ENCODE data around the gene NFE2L1. TPM values are rescaled to one million over a fixed set of nuclear protein-coding genes. Genes with fewer than 3 reads are reported as not detected.
A peak's percentile ranks its signal among the peaks of the same experiment; 100 is the strongest.

NFE2L1 gene
- total RNA-seq, 1 donor from 2014 or later, result 93.4 TPM

- peak overlapping the region; percentile 94 to 99 (median 99) for H3K4me3 ChIP-seq (ENCODE audit: low read length in 3 of 3)
- H3K27ac ChIP-seq (ENCODE audit: low read depth, low read length), result peak overlapping the region; percentile 99
- H3K9me3 ChIP-seq (ENCODE audit: control insufficient read depth in 3 of 3, low read length in 3 of 3), result no peaks in the 10 kb centered on the region
- H3K36me3 ChIP-seq (ENCODE audit: control insufficient read depth in 3 of 3, insufficient read depth in 3 of 3, low read length in 3 of 3), result peaks cover 47 to 67% (median 64%) of the 10 kb centered on the region in 3 donors
- no peaks in the 10 kb centered on the region for H3K27me3 ChIP-seq (ENCODE audit: control insufficient read depth in 3 of 3, insufficient read depth in 3 of 3, low read length in 3 of 3)
- peaks cover 86 to 92% (median 88%) of the 10 kb centered on the region in 3 donors for H3K4me1 ChIP-seq (ENCODE audit: control insufficient read depth in 3 of 3, insufficient read depth in 3 of 3, low read length in 3 of 3)
- peak overlapping the region; percentile 85 to 100 (median 95) for H3K9ac ChIP-seq (ENCODE audit: low read depth in 1 of 3, low read length in 3 of 3)
Measured at GRCh38 chr17:48054238-48055185, 6.4 kb downstream of the NFE2L1 start.

DNA sequence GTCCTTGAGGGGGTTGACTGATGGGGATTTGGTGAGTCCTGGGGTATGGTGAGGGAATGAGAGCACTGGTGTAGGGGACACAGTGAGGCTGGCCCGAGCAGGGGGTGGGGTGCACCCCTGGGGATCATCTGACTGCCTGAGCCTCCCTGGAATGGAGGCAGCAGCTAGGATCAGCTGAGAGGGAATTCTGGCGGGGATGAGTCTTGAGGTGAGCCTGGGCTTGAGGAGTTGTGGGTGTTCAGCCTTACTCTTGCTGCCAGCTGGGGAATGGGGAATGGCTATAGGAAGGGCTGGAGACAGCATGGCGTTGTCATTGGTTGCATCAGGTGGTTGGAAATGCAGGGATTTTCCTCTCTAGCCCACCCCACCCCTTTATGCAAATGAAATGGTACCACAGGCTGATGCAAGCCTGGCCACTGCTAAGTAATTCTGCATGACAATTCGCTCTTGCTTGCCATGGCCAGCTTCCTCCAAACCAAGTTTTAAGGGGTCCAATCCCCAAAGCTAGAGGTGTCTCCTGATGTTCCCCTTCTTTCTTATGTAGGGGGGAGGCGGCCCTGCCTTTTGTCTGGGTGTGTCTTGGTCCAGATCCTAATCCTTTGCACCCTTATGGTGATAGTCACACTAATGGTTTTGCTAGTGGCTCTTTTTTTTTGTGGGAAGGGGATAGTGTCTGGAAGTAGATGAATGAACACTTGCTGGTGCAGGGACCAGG, 7.5 kb downstream of the NFE2L1 start:
- no peaks in the 10 kb centered on the region for H3K27me3 ChIP-seq (ENCODE audit: control insufficient read depth in 3 of 3, insufficient read depth in 3 of 3, low read length in 3 of 3)
- H3K9me3 ChIP-seq (ENCODE audit: control insufficient read depth in 3 of 3, low read length in 3 of 3), result no peaks in the 10 kb centered on the region
- H3K36me3 ChIP-seq (ENCODE audit: control insufficient read depth in 3 of 3, insufficient read depth in 3 of 3, low read length in 3 of 3), result peaks cover 56 to 76% (median 74%) of the 10 kb centered on the region in 3 donors
- H3K9ac ChIP-seq (ENCODE audit: low read depth in 1 of 3, low read length in 3 of 3), result peak overlapping the region; percentile 43 to 82 (median 73)
- H3K4me3 ChIP-seq (ENCODE audit: low read length in 3 of 3), result peak overlapping the region; percentile 41 to 99 (median 68)
- H3K4me1 ChIP-seq (ENCODE audit: control insufficient read depth in 3 of 3, insufficient read depth in 3 of 3, low read length in 3 of 3), result peaks cover 87 to 98% (median 93%) of the 10 kb centered on the region in 3 donors
- H3K27ac ChIP-seq (ENCODE audit: low read depth, low read length), result peak overlapping the region; percentile 76

DNA sequence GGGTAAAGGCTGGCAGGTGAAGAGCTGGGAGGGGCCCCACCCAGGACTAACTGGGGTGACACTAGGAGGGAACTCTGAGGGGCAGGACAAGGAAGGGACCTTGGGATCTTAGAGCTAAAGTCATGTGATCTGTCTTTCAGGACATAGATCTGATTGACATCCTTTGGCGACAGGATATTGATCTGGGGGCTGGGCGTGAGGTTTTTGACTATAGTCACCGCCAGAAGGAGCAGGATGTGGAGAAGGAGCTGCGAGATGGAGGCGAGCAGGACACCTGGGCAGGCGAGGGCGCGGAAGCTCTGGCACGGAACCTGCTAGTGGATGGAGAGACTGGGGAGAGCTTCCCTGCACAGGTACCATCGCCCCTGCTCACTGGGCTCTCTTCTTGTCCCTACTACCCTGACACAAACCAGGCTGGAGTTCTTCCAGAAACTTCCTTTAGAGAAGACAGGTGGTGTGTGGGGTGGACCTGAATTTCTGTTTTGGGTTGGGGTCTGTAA, 8.1 kb downstream of the NFE2L1 start:
- Histone ChIP-seq H3K4me3 (ENCODE audit: low read length in 3 of 3) (peak overlapping the region in 1 of 3 donors; percentile 27), H3K9ac (ENCODE audit: low read depth in 1 of 3, low read length in 3 of 3) (peak overlapping the region in 2 of 3 donors; percentile 8 to 82), H3K4me1 (ENCODE audit: control insufficient read depth in 3 of 3, insufficient read depth in 3 of 3, low read length in 3 of 3) (peaks cover 83 to 96% (median 89%) of the 10 kb centered on the region in 3 donors), H3K9me3 (ENCODE audit: control insufficient read depth in 3 of 3, low read length in 3 of 3) (no peaks in the 10 kb centered on the region), H3K27me3 (ENCODE audit: control insufficient read depth in 3 of 3, insufficient read depth in 3 of 3, low read length in 3 of 3) (no peaks in the 10 kb centered on the region), H3K27ac (ENCODE audit: low read depth, low read length) (peak overlapping the region; percentile 76), H3K36me3 (ENCODE audit: control insufficient read depth in 3 of 3, insufficient read depth in 3 of 3, low read length in 3 of 3) (peaks cover 53 to 73% (median 72%) of the 10 kb centered on the region in 3 donors)

DNA sequence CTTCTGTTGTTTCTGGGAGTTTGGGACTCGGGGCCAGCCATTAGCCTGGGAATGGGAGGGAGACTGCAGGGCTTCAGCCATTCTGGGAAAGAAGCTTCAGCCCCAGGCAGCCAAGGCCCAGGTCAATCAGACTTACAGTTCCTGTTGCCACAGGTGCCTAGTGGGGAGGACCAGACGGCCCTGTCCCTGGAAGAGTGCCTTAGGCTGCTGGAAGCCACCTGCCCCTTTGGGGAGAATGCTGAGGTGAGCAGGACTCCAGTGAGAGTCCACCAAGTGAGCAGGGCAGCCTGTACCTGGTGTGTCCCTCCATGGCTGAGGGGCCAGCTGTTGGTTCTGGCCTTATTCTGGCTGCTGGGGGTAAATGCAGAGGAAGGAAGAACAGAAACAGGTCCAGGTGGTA, 8.7 kb downstream of the NFE2L1 start:
- peaks cover 77 to 96% (median 89%) of the 10 kb centered on the region in 3 donors for H3K4me1 ChIP-seq (ENCODE audit: control insufficient read depth in 3 of 3, insufficient read depth in 3 of 3, low read length in 3 of 3)
- H3K36me3 ChIP-seq (ENCODE audit: control insufficient read depth in 3 of 3, insufficient read depth in 3 of 3, low read length in 3 of 3), result peaks cover 54 to 75% (median 74%) of the 10 kb centered on the region in 3 donors
- H3K9me3 ChIP-seq (ENCODE audit: control insufficient read depth in 3 of 3, low read length in 3 of 3), result no peaks in the 10 kb centered on the region
- H3K9ac ChIP-seq (ENCODE audit: low read depth in 1 of 3, low read length in 3 of 3), result peak overlapping the region in 2 of 3 donors; percentile 34 to 82
- H3K4me3 ChIP-seq (ENCODE audit: low read length in 3 of 3), result peak overlapping the region in 2 of 3 donors; percentile 6 to 27
- H3K27ac ChIP-seq (ENCODE audit: low read depth, low read length), result peak overlapping the region; percentile 76
- H3K27me3 ChIP-seq (ENCODE audit: control insufficient read depth in 3 of 3, insufficient read depth in 3 of 3, low read length in 3 of 3), result no peaks in the 10 kb centered on the region

- no peaks in the 10 kb centered on the region for H3K9me3 ChIP-seq (ENCODE audit: control insufficient read depth in 3 of 3, low read length in 3 of 3)
- H3K27me3 ChIP-seq (ENCODE audit: control insufficient read depth in 3 of 3, insufficient read depth in 3 of 3, low read length in 3 of 3), result no peaks in the 10 kb centered on the region
- no peak overlapping the region for H3K27ac ChIP-seq (ENCODE audit: low read depth, low read length)
- H3K4me1 ChIP-seq (ENCODE audit: control insufficient read depth in 3 of 3, insufficient read depth in 3 of 3, low read length in 3 of 3), result peaks cover 70 to 93% (median 85%) of the 10 kb centered on the region in 3 donors
- H3K36me3 ChIP-seq (ENCODE audit: control insufficient read depth in 3 of 3, insufficient read depth in 3 of 3, low read length in 3 of 3), result peaks cover 60 to 76% (median 76%) of the 10 kb centered on the region in 3 donors
- H3K9ac ChIP-seq (ENCODE audit: low read depth in 1 of 3, low read length in 3 of 3), result peak overlapping the region in 2 of 3 donors; percentile 15 to 82
- H3K4me3 ChIP-seq (ENCODE audit: low read length in 3 of 3), result no peak overlapping the region
Measured at GRCh38 chr17:48057626-48058025, 9.5 kb downstream of the NFE2L1 start.

DNA sequence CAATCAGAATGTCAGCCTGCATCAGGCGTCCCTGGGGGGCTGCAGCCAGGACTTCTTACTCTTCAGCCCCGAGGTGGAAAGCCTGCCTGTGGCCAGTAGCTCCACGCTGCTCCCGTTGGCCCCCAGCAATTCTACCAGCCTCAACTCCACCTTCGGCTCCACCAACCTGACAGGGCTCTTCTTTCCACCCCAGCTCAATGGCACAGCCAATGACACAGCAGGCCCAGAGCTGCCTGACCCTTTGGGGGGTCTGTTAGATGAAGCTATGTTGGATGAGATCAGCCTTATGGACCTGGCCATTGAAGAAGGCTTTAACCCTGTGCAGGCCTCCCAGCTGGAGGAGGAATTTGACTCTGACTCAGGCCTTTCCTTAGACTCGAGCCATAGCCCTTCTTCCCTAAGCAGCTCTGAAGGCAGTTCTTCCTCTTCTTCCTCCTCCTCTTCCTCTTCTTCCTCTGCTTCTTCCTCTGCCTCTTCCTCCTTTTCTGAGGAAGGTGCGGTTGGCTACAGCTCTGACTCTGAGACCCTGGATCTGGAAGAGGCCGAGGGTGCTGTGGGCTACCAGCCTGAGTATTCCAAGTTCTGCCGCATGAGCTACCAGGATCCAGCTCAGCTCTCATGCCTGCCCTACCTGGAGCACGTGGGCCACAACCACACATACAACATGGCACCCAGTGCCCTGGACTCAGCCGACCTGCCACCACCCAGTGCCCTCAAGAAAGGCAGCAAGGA, 10.4 kb downstream of the NFE2L1 start:
- Histone ChIP-seq H3K9me3 (ENCODE audit: control insufficient read depth in 3 of 3, low read length in 3 of 3) (no peaks in the 10 kb centered on the region), H3K27me3 (ENCODE audit: control insufficient read depth in 3 of 3, insufficient read depth in 3 of 3, low read length in 3 of 3) (no peaks in the 10 kb centered on the region), H3K4me1 (ENCODE audit: control insufficient read depth in 3 of 3, insufficient read depth in 3 of 3, low read length in 3 of 3) (peaks cover 60 to 88% (median 79%) of the 10 kb centered on the region in 3 donors), H3K9ac (ENCODE audit: low read depth in 1 of 3, low read length in 3 of 3) (peak overlapping the region in 1 of 3 donors; percentile 17), H3K36me3 (ENCODE audit: control insufficient read depth in 3 of 3, insufficient read depth in 3 of 3, low read length in 3 of 3) (peaks cover 64 to 82% (median 76%) of the 10 kb centered on the region in 3 donors), H3K4me3 (ENCODE audit: low read length in 3 of 3) (peak overlapping the region in 1 of 3 donors; percentile 13), H3K27ac (ENCODE audit: low read depth, low read length) (peak overlapping the region; percentile 65)

DNA sequence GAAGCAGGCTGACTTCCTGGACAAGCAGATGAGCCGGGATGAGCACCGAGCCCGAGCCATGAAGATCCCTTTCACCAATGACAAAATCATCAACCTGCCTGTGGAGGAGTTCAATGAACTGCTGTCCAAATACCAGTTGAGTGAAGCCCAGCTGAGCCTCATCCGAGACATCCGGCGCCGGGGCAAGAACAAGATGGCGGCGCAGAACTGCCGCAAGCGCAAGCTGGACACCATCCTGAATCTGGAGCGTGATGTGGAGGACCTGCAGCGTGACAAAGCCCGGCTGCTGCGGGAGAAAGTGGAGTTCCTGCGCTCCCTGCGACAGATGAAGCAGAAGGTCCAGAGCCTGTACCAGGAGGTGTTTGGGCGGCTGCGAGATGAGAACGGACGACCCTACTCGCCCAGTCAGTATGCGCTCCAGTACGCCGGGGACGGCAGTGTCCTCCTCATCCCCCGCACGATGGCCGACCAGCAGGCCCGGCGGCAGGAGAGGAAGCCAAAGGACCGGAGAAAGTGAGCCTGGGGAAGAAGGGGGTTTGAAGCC, 11.0 kb downstream of the NFE2L1 start:
- H3K9me3 ChIP-seq (ENCODE audit: control insufficient read depth in 3 of 3, low read length in 3 of 3), result no peaks in the 10 kb centered on the region
- peak overlapping the region; percentile 65 for H3K27ac ChIP-seq (ENCODE audit: low read depth, low read length)
- H3K36me3 ChIP-seq (ENCODE audit: control insufficient read depth in 3 of 3, insufficient read depth in 3 of 3, low read length in 3 of 3), result peaks cover 64 to 85% (median 76%) of the 10 kb centered on the region in 3 donors

DNA sequence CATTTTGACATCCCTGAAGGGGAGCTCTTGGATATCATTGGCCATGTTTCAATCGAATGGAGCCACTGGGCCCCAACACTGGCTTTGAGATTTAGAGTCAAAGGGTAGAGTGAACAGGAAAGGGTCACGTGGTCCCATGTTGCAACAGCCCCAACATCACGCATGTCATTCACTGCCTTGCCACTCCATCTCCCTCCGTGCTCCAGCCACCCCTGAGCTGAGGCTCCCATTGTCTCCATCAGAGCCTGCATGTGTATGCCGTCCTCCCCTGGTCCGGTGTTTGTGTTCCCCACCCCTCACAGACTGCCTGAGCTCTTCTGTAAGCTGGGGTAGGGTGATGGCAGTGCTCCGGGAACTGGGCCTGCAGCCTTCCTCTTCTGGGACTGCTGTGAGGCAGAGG, 12.1 kb downstream of the NFE2L1 start:
- H3K9me3 ChIP-seq (ENCODE audit: control insufficient read depth in 3 of 3, low read length in 3 of 3), result no peaks in the 10 kb centered on the region
- no peaks in the 10 kb centered on the region for H3K27me3 ChIP-seq (ENCODE audit: control insufficient read depth in 3 of 3, insufficient read depth in 3 of 3, low read length in 3 of 3)
- peak overlapping the region; percentile 0 for H3K27ac ChIP-seq (ENCODE audit: low read depth, low read length)
- H3K4me3 ChIP-seq (ENCODE audit: low read length in 3 of 3), result peak overlapping the region in 1 of 3 donors; percentile 60
- H3K4me1 ChIP-seq (ENCODE audit: control insufficient read depth in 3 of 3, insufficient read depth in 3 of 3, low read length in 3 of 3), result peaks cover 58 to 89% (median 81%) of the 10 kb centered on the region in 3 donors
- H3K36me3 ChIP-seq (ENCODE audit: control insufficient read depth in 3 of 3, insufficient read depth in 3 of 3, low read length in 3 of 3), result peaks cover 68 to 83% (median 72%) of the 10 kb centered on the region in 3 donors
- H3K9ac ChIP-seq (ENCODE audit: low read depth in 1 of 3, low read length in 3 of 3), result peak overlapping the region in 1 of 3 donors; percentile 57

More for the DNA sequence above, 11.0 kb downstream of the NFE2L1 start:
- H3K4me3 ChIP-seq (ENCODE audit: low read length in 3 of 3), result peak overlapping the region in 1 of 3 donors; percentile 34
- H3K4me1 ChIP-seq (ENCODE audit: control insufficient read depth in 3 of 3, insufficient read depth in 3 of 3, low read length in 3 of 3), result peaks cover 58 to 88% (median 77%) of the 10 kb centered on the region in 3 donors
- H3K9ac ChIP-seq (ENCODE audit: low read depth in 1 of 3, low read length in 3 of 3), result peak overlapping the region in 1 of 3 donors; percentile 69
- H3K27me3 ChIP-seq (ENCODE audit: control insufficient read depth in 3 of 3, insufficient read depth in 3 of 3, low read length in 3 of 3), result no peaks in the 10 kb centered on the region

DNA sequence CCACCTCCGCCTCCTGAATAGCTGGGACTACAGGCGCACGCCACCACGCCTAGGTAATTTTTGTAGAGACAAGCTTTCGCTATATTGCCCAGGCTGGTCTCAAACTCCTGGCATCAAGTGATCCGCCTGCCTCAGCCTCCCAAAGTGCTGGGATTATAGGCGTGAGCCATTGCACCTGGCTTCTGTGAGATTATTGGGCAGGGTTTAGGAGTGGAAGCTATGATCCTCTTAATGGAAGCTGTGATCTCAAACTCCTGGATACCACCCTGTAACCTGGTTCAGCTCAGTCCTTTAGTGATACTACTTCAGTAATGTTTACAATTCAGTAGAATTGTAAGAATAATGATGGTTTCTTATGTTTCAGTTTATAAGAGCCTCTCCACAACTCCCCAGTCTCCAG, 14.1 kb downstream of the NFE2L1 start:
- Histone ChIP-seq H3K27ac (ENCODE audit: low read depth, low read length) (peak overlapping the region; percentile 2), H3K27me3 (ENCODE audit: control insufficient read depth in 3 of 3, insufficient read depth in 3 of 3, low read length in 3 of 3) (no peaks in the 10 kb centered on the region), H3K4me3 (ENCODE audit: low read length in 3 of 3) (no peak overlapping the region), H3K36me3 (ENCODE audit: control insufficient read depth in 3 of 3, insufficient read depth in 3 of 3, low read length in 3 of 3) (peaks cover 52 to 71% (median 59%) of the 10 kb centered on the region in 3 donors), H3K4me1 (ENCODE audit: control insufficient read depth in 3 of 3, insufficient read depth in 3 of 3, low read length in 3 of 3) (peaks cover 51 to 89% (median 67%) of the 10 kb centered on the region in 3 donors), H3K9me3 (ENCODE audit: control insufficient read depth in 3 of 3, low read length in 3 of 3) (no peaks in the 10 kb centered on the region), H3K9ac (ENCODE audit: low read depth in 1 of 3, low read length in 3 of 3) (no peak overlapping the region)
